CD14-positive monocyte (primary cell): ENCODE measurements around the gene SERPINA5. TPM values are rescaled to one million over a fixed set of nuclear protein-coding genes. Genes with fewer than 3 reads are reported as not detected.

ENCODE experiments used
- DNase-seq, 3 donors: peaks; one replicate each; pipeline ENCODE4 v3.0.0-alpha.2; 2011 to 2022
- H2AFZ ChIP-seq: 2 replicates; pipeline ENCODE4 v1.6.0; 2012; ENCODE audit warnings: mild to moderate bottlenecking, low read depth, low read length, inconsistent platforms; ENCODE audit not compliant: insufficient read depth, poor library complexity, severe bottlenecking
- H3K27ac ChIP-seq, 2 donors: 1 replicate in 1 of 2; 2 replicates in 1 of 2; pipeline ENCODE4 v1.5.1; 2012 to 2013; ENCODE audit warnings: low read length in 2 of 2, control low read depth in 1 of 2, inconsistent platforms in 1 of 2, low read depth in 1 of 2, mild to moderate bottlenecking in 1 of 2
- H3K27me3 ChIP-seq, 2 donors: one replicate each; pipeline versions ENCODE4 v1.6.0 to v1.6.1; 2011 to 2013; ENCODE audit warnings: low read length in 2 of 2; ENCODE audit not compliant: control insufficient read depth in 2 of 2, insufficient read depth in 2 of 2
- H3K36me3 ChIP-seq, 2 donors: replicated peaks in 1 of 2; 1 replicate in 1 of 2; 2 replicates in 1 of 2; pipeline versions ENCODE4 v1.5.1 to v1.6.1; 2012 to 2013; ENCODE audit warnings: low read length in 2 of 2, control low read depth in 1 of 2, inconsistent platforms in 1 of 2, mild to moderate bottlenecking in 1 of 2; ENCODE audit not compliant: insufficient read depth in 2 of 2, control insufficient read depth in 1 of 2
- H3K4me1 ChIP-seq, 2 donors: 1 replicate in 1 of 2; 2 replicates in 1 of 2; pipeline versions ENCODE4 v1.5.1 to v1.6.1; 2012 to 2013; ENCODE audit warnings: low read length in 2 of 2, control low read depth in 1 of 2, inconsistent platforms in 1 of 2, mild to moderate bottlenecking in 1 of 2, moderate library complexity in 1 of 2; ENCODE audit not compliant: insufficient read depth in 2 of 2, control insufficient read depth in 1 of 2
- H3K4me2 ChIP-seq: replicated peaks from 2 replicates; pipeline ENCODE3; 2012; ENCODE audit warnings: low read length, moderate library complexity, mild to moderate bottlenecking; ENCODE audit not compliant: poor library complexity, severe bottlenecking; ENCODE audit errors: extremely low read depth
- H3K4me3 ChIP-seq, 3 experiments: fragments of 200-600 bp in 1 of 3; sonication (generic) in 1 of 3; replicated peaks in 1 of 3; 1 replicate in 2 of 3; 2 replicates in 1 of 3; pipeline ENCODE4 v1.5.1; 2011 to 2013; ENCODE audit warnings: low read length in 3 of 3, mild to moderate bottlenecking in 3 of 3, control low read depth in 2 of 3, low read depth in 2 of 3, inconsistent platforms in 1 of 3, moderate library complexity in 1 of 3
- H3K79me2 ChIP-seq: 2 replicates; pipeline ENCODE4 v1.6.0; 2012; ENCODE audit warnings: mild to moderate bottlenecking, control low read depth, inconsistent platforms, low read length, moderate library complexity; ENCODE audit not compliant: insufficient read depth
- H3K9ac ChIP-seq: 2 replicates; pipeline ENCODE4 v1.6.0; 2017; ENCODE audit warnings: low read length, mild to moderate bottlenecking; ENCODE audit not compliant: insufficient read depth, poor library complexity, severe bottlenecking
- H3K9me3 ChIP-seq, 2 donors: replicated peaks in 1 of 2; 1 replicate in 1 of 2; 2 replicates in 1 of 2; pipeline versions ENCODE4 v1.5.1 to v1.6.1; 2012 to 2013; ENCODE audit warnings: low read length in 2 of 2, control low read depth in 1 of 2; ENCODE audit not compliant: control insufficient read depth in 1 of 2, insufficient read depth in 1 of 2
- H4K20me1 ChIP-seq: 2 replicates; pipeline ENCODE4 v1.6.0; 2012; ENCODE audit warnings: mild to moderate bottlenecking, low read length, control low read depth, moderate library complexity; ENCODE audit not compliant: insufficient read depth
- H3K27ac Mint-ChIP-seq, 7 donors: one replicate each; pipeline ENCODE4 v1.8.0; 2020; ENCODE audit warnings: mild to moderate bottlenecking in 7 of 7, mixed read lengths in 7 of 7, moderate library complexity in 6 of 7, inconsistent platforms in 2 of 7
- H3K27me3 Mint-ChIP-seq, 3 donors: one replicate each; pipeline ENCODE4 v1.8.0; 2021 to 2022; ENCODE audit warnings: low read depth in 3 of 3, mild to moderate bottlenecking in 3 of 3, mixed read lengths in 3 of 3, moderate library complexity in 3 of 3, inconsistent platforms in 1 of 3
- H3K36me3 Mint-ChIP-seq, 2 donors: one replicate each; pipeline ENCODE4 v1.8.0; 2020; ENCODE audit warnings: mixed read lengths in 2 of 2, inconsistent platforms in 1 of 2, mild to moderate bottlenecking in 1 of 2
- H3K4me1 Mint-ChIP-seq: one replicate; pipeline ENCODE4 v1.8.0; 2020; ENCODE audit warnings: mild to moderate bottlenecking, mixed read lengths
- H3K4me3 Mint-ChIP-seq, 2 donors: one replicate each; pipeline ENCODE4 v1.8.0; 2020; ENCODE audit warnings: mild to moderate bottlenecking in 2 of 2, mixed read lengths in 2 of 2, moderate library complexity in 1 of 2
- H3K9me3 Mint-ChIP-seq, 7 donors: one replicate each; pipeline ENCODE4 v1.8.0; 2020 to 2022; ENCODE audit warnings: mixed read lengths in 7 of 7, mild to moderate bottlenecking in 6 of 7, moderate library complexity in 6 of 7, inconsistent platforms in 2 of 7
- WGBS: methylation state at CpG from one replicate; pipeline ENCODE4 v1.1.5; 2013; ENCODE audit warnings: missing lambda C conversion rate; ENCODE audit not compliant: insufficient coverage; 5-methylcytosine and 5-hydroxymethylcytosine counted together
- intact Hi-C, 2 donors: fragments of 100-400 bp; cut with micrococcal nuclease; formaldehyde crosslinking; loops; one replicate each; pipeline versions ENCODE4 v1.15.0 to v1.15.1; 2023
- polyA minus RNA-seq: library from RNA; depleted of rRNA, polyadenylated mRNA; stranded (reverse); fragments of >200 nt; gene quantifications from 2 replicates; pipeline ENCODE4 v1.2.3, GENCODE V29; 2012
- polyA plus RNA-seq, 3 donors: library from polyadenylated mRNA; depleted of rRNA in 1 of 3; unstranded in 2 of 3; stranded (reverse) in 1 of 3; fragments of 300-500 nt in 2 of 3; fragments of >200 nt in 1 of 3; fragmentation: Illumina TruSeq in 2 of 3; gene quantifications; 1 replicate in 2 of 3; 2 replicates in 1 of 3; pipeline ENCODE4 v1.2.3, GENCODE V29; 2012 to 2021
- total RNA-seq, 12 experiments: library from RNA in 1 of 12; stranded (reverse) in 1 of 12; fragments of 120-200 nt in 1 of 12; gene quantifications; one replicate each; pipeline ENCODE4 v1.2.4 and lab custom pipeline; 2013 to 2026; ENCODE audit warnings: mixed read lengths in 6 of 12, inconsistent platforms in 1 of 12
- TF ChIP-seq, protein P1 (sequence below): fragments of 200-600 bp; IDR thresholded peaks from one replicate; pipeline ENCODE4 v1.8.0; 2022; ENCODE audit warnings: antibody characterized with exemption, mild to moderate bottlenecking

SERPINA5 gene, protein sequence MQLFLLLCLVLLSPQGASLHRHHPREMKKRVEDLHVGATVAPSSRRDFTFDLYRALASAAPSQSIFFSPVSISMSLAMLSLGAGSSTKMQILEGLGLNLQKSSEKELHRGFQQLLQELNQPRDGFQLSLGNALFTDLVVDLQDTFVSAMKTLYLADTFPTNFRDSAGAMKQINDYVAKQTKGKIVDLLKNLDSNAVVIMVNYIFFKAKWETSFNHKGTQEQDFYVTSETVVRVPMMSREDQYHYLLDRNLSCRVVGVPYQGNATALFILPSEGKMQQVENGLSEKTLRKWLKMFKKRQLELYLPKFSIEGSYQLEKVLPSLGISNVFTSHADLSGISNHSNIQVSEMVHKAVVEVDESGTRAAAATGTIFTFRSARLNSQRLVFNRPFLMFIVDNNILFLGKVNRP
- 2.6 TPM for total RNA-seq (2013)
- polyA plus RNA-seq (not detected), polyA minus RNA-seq (not detected in 2 replicates), total RNA-seq (lab: John Stamatoyannopoulos, UW) (0 to 0.90 (median 0) reads per million in 11 experiments)

DNA sequence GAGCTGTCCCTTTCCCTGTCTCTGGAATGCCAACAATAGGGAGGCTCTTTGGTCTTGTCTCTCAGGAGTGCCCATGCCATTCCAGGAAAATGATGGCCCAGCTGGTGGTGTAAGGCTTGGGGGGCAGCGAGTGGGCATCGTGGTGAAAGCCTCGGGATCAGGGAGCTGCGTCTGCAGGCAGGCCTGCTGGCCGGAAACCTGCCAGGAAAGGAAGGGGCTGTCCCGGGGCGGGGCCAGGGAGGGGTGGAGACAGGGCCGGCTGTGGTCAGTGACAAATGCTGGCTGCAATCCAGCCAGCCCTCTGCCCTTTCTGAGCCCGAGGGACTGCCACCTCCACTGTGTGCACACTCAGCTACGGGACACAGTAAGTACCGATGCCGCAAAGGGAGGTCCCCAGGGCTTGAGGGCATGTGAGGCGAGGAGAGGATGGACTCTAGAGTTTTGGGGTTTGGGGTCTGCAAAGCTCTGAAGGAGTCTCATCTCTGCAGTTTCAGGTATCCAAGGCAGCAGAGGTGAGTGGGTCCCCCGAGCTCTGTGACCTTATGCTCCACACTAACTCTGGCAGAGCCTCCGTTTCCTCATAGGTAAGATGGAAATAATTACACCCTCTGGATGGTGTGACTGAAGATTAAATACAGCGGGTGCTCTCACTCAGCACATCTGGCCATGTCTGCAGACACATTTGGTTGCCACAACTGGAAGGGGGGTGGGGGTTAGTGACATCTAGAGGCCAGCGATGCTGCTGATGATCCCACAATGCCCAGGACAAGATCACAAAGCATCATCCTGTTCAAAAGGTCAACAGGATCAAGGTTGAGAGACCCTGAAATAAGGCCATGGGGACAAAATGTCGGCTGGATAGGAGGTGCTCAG is at the start of gene SERPINA5:
SERPINA5 (plus strand) TSS at position 300 of the 873 bp plus-strand sequence. CDS start 5,937 bp downstream, outside the sequence.
- H3K9me3 Mint-ChIP-seq: peaks cover 0 to 10% (median 2%) of the 10 kb centered on the region in 7 donors
- peaks cover 0 to 7% (median 1%) of the 10 kb centered on the region in 3 donors for H3K27me3 Mint-ChIP-seq
- no peak within 1 kb of the TSS for H3K4me2 ChIP-seq
- H3K9ac ChIP-seq: no peak within 1 kb of the TSS
- peaks cover 1% of the 10 kb centered on the region for H3K4me1 Mint-ChIP-seq
- DNase-seq: no peak
- no peak within 1 kb of the TSS for H3K4me3 Mint-ChIP-seq
- H2AFZ ChIP-seq: no peak within 1 kb of the TSS
- 31% methylated on average over 14 of the region's 18 CpGs for WGBS
- no peaks in the 10 kb centered on the region for H3K36me3 ChIP-seq
- H3K27ac Mint-ChIP-seq: no peak within 1 kb of the TSS
- peaks cover 0 to 3% of the 10 kb centered on the region in 2 donors for H3K27me3 ChIP-seq
- intact Hi-C loops: no loop called here
- no peaks in the 10 kb centered on the region for H3K79me2 ChIP-seq
- H3K9me3 ChIP-seq: peaks cover 0 to 3% of the 10 kb centered on the region in 2 donors
- no peaks in the 10 kb centered on the region for H3K4me1 ChIP-seq
- TF ChIP-seq, protein P1, sequence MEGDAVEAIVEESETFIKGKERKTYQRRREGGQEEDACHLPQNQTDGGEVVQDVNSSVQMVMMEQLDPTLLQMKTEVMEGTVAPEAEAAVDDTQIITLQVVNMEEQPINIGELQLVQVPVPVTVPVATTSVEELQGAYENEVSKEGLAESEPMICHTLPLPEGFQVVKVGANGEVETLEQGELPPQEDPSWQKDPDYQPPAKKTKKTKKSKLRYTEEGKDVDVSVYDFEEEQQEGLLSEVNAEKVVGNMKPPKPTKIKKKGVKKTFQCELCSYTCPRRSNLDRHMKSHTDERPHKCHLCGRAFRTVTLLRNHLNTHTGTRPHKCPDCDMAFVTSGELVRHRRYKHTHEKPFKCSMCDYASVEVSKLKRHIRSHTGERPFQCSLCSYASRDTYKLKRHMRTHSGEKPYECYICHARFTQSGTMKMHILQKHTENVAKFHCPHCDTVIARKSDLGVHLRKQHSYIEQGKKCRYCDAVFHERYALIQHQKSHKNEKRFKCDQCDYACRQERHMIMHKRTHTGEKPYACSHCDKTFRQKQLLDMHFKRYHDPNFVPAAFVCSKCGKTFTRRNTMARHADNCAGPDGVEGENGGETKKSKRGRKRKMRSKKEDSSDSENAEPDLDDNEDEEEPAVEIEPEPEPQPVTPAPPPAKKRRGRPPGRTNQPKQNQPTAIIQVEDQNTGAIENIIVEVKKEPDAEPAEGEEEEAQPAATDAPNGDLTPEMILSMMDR: no peak
- H3K27ac ChIP-seq: no peak within 1 kb of the TSS
- no peaks in the 10 kb centered on the region for H4K20me1 ChIP-seq
- H3K36me3 Mint-ChIP-seq: no peaks in the 10 kb centered on the region
- no peak within 1 kb of the TSS for H3K4me3 ChIP-seq

DNA sequence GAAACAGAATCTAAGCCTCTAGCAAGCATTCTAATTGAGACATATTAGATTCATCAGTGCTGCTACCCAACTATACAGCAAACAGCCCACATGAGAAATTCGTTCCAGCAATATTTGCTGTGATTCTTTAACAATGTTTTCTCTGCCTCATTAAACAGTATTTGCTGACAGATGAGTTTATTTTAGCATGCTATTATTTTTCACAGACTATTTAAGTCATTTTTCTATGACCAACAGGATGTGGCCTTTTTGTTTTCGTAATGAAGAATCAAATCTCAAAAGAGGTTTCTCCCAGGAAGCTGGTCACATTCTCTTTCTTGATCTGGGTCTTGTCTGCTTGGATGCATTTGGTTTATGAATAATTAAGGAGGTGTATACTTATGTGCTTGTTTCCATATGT is 48.8 kb upstream of the SERPINA5 start:
- Mint-ChIP-seq H3K36me3 (no peaks in the 10 kb centered on the region), H3K4me1 (no peaks in the 10 kb centered on the region), H3K4me3 (no peak overlapping the region), H3K27me3 (peaks cover 2 to 5% (median 4%) of the 10 kb centered on the region in 3 donors), H3K27ac (no peak overlapping the region), H3K9me3 (peaks cover 0 to 4% (median 1%) of the 10 kb centered on the region in 7 donors)
- no peaks in the 10 kb centered on the region for H3K4me1 ChIP-seq
- no peaks in the 10 kb centered on the region for H3K79me2 ChIP-seq
- H2AFZ ChIP-seq: no peak overlapping the region
- DNase-seq: no peak
- no peak overlapping the region for H3K4me3 ChIP-seq
- H3K9ac ChIP-seq: no peak overlapping the region
- intact Hi-C loops: no loop called here
- WGBS: no CpG with 5 or more reads among the region's 2 CpGs
- H4K20me1 ChIP-seq: no peaks in the 10 kb centered on the region
- no peak overlapping the region for H3K27ac ChIP-seq
- H3K27me3 ChIP-seq: peaks cover 0 to 4% of the 10 kb centered on the region in 2 donors
- no peaks in the 10 kb centered on the region for H3K9me3 ChIP-seq
- H3K36me3 ChIP-seq: no peaks in the 10 kb centered on the region
- TF ChIP-seq, protein P1: no peak
- no peak overlapping the region for H3K4me2 ChIP-seq
